Smooth muscle cell (in vitro differentiated cells): ENCODE data around the gene ANTXRL. TPM values are rescaled to one million over a fixed set of nuclear protein-coding genes. Genes with fewer than 3 reads are reported as not detected.

Experiments used
- DNase-seq: peaks from one replicate; lab custom pipeline; 2025; ENCODE audit not compliant: unreplicated experiment; lab: John Stamatoyannopoulos, UW
- H2AFZ ChIP-seq: fragments of 200-600 bp; sonication (generic); 2 replicates; pipeline ENCODE4 v1.6.0; 2016; ENCODE audit warnings: antibody characterized with exemption, low read depth, mild to moderate bottlenecking
- H3F3A ChIP-seq: fragments of 200-600 bp; sonication (generic); 2 replicates; pipeline ENCODE4 v1.6.0; 2017; ENCODE audit warnings: antibody characterized with exemption, low read depth
- H3K27ac ChIP-seq: fragments of 200-600 bp; sonication (generic); 2 replicates; pipeline ENCODE4 v1.5.1; 2016; ENCODE audit warnings: low read depth, mild to moderate bottlenecking
- H3K27me3 ChIP-seq: fragments of 200-600 bp; sonication (generic); 2 replicates; pipeline ENCODE4 v1.6.1; 2016; ENCODE audit warnings: low read depth, mild to moderate bottlenecking
- H3K36me3 ChIP-seq: fragments of 200-600 bp; sonication (generic); 2 replicates; pipeline ENCODE4 v1.5.1; 2016; ENCODE audit warnings: low read depth
- H3K4me1 ChIP-seq: fragments of 200-600 bp; sonication (generic); 2 replicates; pipeline ENCODE4 v1.5.1; 2016; ENCODE audit warnings: low read depth
- H3K4me2 ChIP-seq: fragments of 200-600 bp; sonication (generic); 2 replicates; pipeline ENCODE4 v1.6.0; 2016; ENCODE audit warnings: mild to moderate bottlenecking
- H3K4me3 ChIP-seq: fragments of 200-600 bp; sonication (generic); 2 replicates; pipeline ENCODE4 v1.5.1; 2016; ENCODE audit warnings: mild to moderate bottlenecking
- H3K79me2 ChIP-seq: fragments of 200-600 bp; sonication (generic); 2 replicates; pipeline ENCODE4 v1.6.0; 2016; ENCODE audit warnings: low read depth, mild to moderate bottlenecking
- H3K9ac ChIP-seq: fragments of 200-600 bp; sonication (generic); 2 replicates; pipeline ENCODE4 v1.6.0; 2016; ENCODE audit warnings: low read depth
- H3K9me3 ChIP-seq: fragments of 200-600 bp; sonication (generic); replicated peaks from 2 replicates; pipeline ENCODE4 v1.5.1; 2016; ENCODE audit warnings: low read depth
- H4K20me1 ChIP-seq: fragments of 200-600 bp; sonication (generic); 2 replicates; pipeline ENCODE4 v1.6.0; 2016; ENCODE audit warnings: low read depth
- WGBS: methylation state at CpG from one replicate; pipeline ENCODE4 v1.1.7; 2016; ENCODE audit warnings: low lambda C conversion rate; 5-methylcytosine and 5-hydroxymethylcytosine counted together
- polyA plus RNA-seq: library from polyadenylated mRNA; unstranded; fragments of >200 nt; fragmentation: Nextera tagmentation; extraction: Ambion mirVana; gene quantifications from 2 replicates; pipeline ENCODE4 v1.2.1, GENCODE V29; 2016
- total RNA-seq: library from RNA; depleted of rRNA; stranded (reverse); fragments of >200 nt; gene quantifications from 2 replicates; pipeline ENCODE4 v1.2.3, GENCODE V29; 2014
- TF ChIP-seq, protein P1 (sequence below): fragments of 200-600 bp; sonication (generic); IDR thresholded peaks from 2 replicates; pipeline ENCODE4 v1.5.1; 2017; ENCODE audit warnings: borderline replicate concordance, mild to moderate bottlenecking, antibody characterized with exemption; ENCODE audit not compliant: insufficient read depth, poor library complexity, severe bottlenecking

ANTXRL gene
- total and polyA plus RNA-seq, 2 experiments from 2014 or later: not detected

DNA sequence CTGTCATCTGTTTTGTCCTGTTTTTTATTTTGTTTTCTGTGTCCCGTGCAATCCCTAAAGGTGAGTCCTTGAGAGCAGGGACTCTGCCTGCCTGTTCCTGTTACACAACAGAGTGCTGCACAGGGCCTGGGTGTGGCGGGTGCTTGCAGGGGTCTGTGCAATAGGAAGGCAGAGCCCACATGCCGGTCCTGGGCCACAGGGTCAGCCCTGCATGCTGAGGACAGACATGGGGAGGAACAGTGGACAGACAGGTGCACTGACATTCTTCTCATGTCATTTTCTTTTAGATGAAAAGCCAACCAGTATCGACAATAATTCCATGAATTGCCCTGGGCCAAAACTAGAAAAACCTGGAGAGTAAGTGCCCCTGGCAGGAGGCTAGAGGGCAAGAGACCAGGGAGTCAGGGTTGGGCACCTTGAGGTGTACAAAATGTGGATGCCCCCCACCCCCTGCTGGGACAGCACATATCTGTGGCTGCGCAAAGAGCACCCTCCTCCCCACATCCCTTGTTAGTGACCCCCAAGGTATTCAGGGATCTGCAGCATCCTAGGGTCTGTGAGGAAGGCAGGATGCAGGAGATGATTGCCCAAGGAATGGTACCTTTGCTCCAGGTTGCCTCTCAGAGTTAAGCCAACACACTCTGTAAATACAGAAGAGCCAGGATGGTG, 19.9 kb downstream of the ANTXRL start:
- H3K9ac ChIP-seq: no peak overlapping the region
- H3K36me3 ChIP-seq: no peaks in the 10 kb centered on the region
- H4K20me1 ChIP-seq: no peaks in the 10 kb centered on the region
- TF ChIP-seq, protein P1, sequence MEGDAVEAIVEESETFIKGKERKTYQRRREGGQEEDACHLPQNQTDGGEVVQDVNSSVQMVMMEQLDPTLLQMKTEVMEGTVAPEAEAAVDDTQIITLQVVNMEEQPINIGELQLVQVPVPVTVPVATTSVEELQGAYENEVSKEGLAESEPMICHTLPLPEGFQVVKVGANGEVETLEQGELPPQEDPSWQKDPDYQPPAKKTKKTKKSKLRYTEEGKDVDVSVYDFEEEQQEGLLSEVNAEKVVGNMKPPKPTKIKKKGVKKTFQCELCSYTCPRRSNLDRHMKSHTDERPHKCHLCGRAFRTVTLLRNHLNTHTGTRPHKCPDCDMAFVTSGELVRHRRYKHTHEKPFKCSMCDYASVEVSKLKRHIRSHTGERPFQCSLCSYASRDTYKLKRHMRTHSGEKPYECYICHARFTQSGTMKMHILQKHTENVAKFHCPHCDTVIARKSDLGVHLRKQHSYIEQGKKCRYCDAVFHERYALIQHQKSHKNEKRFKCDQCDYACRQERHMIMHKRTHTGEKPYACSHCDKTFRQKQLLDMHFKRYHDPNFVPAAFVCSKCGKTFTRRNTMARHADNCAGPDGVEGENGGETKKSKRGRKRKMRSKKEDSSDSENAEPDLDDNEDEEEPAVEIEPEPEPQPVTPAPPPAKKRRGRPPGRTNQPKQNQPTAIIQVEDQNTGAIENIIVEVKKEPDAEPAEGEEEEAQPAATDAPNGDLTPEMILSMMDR: no peak
- H3K4me3 ChIP-seq: no peak overlapping the region
- no peaks in the 10 kb centered on the region for H3K9me3 ChIP-seq
- no peaks in the 10 kb centered on the region for H3K4me1 ChIP-seq
- no peak overlapping the region for H3K4me2 ChIP-seq
- no peaks in the 10 kb centered on the region for H3F3A ChIP-seq
- 87% methylated on average over 5 of the region's 5 CpGs for WGBS
- DNase-seq: no peak
- H3K27me3 ChIP-seq: no peaks in the 10 kb centered on the region
- no peaks in the 10 kb centered on the region for H3K79me2 ChIP-seq
- no peak overlapping the region for H2AFZ ChIP-seq
- no peak overlapping the region for H3K27ac ChIP-seq

DNA sequence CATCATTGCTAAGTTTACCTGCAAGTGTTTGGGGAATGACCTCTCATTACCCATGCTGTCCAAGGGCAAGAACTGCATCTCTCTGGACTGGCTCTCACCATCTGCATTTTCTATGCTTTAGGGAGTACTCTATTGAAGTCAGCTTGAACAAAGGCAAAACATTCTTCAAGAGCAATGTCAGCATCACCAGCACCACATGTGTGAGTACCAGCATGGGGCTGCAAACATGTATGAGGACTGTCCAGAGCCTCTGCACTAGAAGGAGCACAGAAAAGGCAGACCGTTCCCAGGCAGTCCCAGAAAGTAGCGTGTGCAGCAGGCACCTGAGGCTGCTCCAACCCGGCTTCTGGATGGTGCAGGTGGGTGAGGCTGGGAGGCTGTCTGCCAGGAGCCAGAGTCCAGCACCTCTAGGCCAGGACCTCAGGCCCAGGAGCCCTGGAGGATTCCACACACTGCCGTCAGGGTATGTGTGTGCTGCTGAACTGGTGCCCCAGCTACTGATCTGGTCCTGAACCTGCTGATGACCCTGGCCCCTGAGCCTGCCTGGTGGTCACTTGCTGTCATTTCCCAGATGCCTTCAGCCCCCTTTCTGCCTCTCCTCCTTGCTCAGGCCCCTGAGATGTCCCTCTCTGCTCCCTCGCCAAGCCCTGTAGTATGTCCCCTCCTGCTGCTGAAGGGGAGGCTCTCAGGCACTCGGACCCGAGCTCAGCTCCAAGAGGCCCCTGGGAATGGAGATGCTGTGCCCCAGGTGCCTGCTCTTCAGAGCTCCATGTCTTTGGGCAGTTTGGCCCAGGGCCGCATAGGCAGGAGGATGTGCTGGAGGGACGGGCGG, 20.7 kb downstream of the ANTXRL start:
- 94% methylated on average over 10 of the region's 10 CpGs for WGBS
- no peaks in the 10 kb centered on the region for H3K27me3 ChIP-seq
- H4K20me1 ChIP-seq: no peaks in the 10 kb centered on the region
- TF ChIP-seq, protein P1: no peak
- no peaks in the 10 kb centered on the region for H3F3A ChIP-seq
- DNase-seq: no peak
- no peaks in the 10 kb centered on the region for H3K4me1 ChIP-seq
- no peak overlapping the region for H3K4me2 ChIP-seq
- no peak overlapping the region for H3K4me3 ChIP-seq
- no peak overlapping the region for H3K27ac ChIP-seq
- H2AFZ ChIP-seq: no peak overlapping the region
- H3K9ac ChIP-seq: no peak overlapping the region
- H3K79me2 ChIP-seq: no peaks in the 10 kb centered on the region
- H3K9me3 ChIP-seq: no peaks in the 10 kb centered on the region
- H3K36me3 ChIP-seq: no peaks in the 10 kb centered on the region

DNA sequence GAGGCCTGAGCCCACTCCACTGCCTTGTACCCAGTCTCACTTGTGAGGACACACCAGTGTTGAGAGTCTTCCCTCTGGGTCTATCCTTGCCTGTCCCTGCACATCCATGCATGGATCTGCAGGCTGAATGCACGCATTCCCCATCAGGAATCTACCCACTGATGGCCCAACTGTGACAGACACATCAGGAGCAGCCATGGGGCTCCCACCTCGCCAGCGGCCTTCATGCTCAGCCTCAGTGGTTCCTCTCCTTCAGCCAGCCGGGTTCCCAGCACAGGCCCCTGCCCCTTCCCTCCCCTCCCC, 21.3 kb downstream of the ANTXRL start:
- H2AFZ ChIP-seq: no peak overlapping the region
- TF ChIP-seq, protein P1: no peak
- H3K4me1 ChIP-seq: no peaks in the 10 kb centered on the region
- H3K79me2 ChIP-seq: no peaks in the 10 kb centered on the region
- no peaks in the 10 kb centered on the region for H3K36me3 ChIP-seq
- no peaks in the 10 kb centered on the region for H4K20me1 ChIP-seq
- no peaks in the 10 kb centered on the region for H3F3A ChIP-seq
- H3K4me2 ChIP-seq: no peak overlapping the region
- no peaks in the 10 kb centered on the region for H3K27me3 ChIP-seq
- H3K9me3 ChIP-seq: no peaks in the 10 kb centered on the region
- WGBS: 95% methylated on average over 3 of the region's 4 CpGs
- H3K4me3 ChIP-seq: no peak overlapping the region
- no peak for DNase-seq
- no peak overlapping the region for H3K27ac ChIP-seq
- H3K9ac ChIP-seq: no peak overlapping the region
